ENCODE measurements around the gene NEAT1. TPM values are rescaled to one million over a fixed set of nuclear protein-coding genes. Genes with fewer than 3 reads are reported as not detected.
A peak's percentile ranks its signal among the peaks of the same experiment; 100 is the strongest.

Gene NEAT1
- total and polyA plus RNA-seq, 9 of the 15 experiments (the other 6 are each of a cell fraction or from before 2014, with no cell fraction given), result 20.1 to 389 (median 62.8) TPM

DNA sequence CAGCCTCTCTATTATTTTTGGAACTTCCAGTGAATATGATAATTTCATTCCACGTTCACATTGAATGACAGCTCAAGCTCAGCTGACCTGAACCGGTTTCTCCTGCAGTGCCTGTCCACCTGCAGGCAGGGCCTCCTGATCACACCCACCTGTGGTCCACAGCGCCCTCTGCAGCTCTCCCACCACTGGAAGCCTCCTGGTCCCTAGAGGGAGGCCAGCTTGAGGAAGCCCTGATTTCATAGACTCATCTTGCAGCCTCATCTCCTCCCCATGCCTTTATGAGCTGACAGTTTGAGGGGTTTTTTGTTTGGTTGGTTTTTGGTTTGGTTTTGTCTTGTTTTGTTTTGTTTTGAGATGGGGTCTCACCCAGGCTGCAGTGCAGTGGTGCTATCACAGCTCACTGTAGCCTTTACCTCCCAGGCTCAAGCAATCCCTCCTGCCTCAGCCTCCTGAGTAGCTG lies 46.3 kb downstream of the NEAT1 start (continued):
- no peak for TF ChIP-seq IFI16 (CRISPR knock-in tag; IDR thresholded peaks at IDR 0.05)
- TF ChIP-seq SRSF7 (optimal IDR thresholded peaks at IDR 0.05; ENCODE audit: low read depth, low read length), result no peak
- TF ChIP-seq SMAD2 (IDR thresholded peaks at IDR 0.05; ENCODE audit: low read depth, low read length), result no peak
- TF ChIP-seq, protein P1, sequence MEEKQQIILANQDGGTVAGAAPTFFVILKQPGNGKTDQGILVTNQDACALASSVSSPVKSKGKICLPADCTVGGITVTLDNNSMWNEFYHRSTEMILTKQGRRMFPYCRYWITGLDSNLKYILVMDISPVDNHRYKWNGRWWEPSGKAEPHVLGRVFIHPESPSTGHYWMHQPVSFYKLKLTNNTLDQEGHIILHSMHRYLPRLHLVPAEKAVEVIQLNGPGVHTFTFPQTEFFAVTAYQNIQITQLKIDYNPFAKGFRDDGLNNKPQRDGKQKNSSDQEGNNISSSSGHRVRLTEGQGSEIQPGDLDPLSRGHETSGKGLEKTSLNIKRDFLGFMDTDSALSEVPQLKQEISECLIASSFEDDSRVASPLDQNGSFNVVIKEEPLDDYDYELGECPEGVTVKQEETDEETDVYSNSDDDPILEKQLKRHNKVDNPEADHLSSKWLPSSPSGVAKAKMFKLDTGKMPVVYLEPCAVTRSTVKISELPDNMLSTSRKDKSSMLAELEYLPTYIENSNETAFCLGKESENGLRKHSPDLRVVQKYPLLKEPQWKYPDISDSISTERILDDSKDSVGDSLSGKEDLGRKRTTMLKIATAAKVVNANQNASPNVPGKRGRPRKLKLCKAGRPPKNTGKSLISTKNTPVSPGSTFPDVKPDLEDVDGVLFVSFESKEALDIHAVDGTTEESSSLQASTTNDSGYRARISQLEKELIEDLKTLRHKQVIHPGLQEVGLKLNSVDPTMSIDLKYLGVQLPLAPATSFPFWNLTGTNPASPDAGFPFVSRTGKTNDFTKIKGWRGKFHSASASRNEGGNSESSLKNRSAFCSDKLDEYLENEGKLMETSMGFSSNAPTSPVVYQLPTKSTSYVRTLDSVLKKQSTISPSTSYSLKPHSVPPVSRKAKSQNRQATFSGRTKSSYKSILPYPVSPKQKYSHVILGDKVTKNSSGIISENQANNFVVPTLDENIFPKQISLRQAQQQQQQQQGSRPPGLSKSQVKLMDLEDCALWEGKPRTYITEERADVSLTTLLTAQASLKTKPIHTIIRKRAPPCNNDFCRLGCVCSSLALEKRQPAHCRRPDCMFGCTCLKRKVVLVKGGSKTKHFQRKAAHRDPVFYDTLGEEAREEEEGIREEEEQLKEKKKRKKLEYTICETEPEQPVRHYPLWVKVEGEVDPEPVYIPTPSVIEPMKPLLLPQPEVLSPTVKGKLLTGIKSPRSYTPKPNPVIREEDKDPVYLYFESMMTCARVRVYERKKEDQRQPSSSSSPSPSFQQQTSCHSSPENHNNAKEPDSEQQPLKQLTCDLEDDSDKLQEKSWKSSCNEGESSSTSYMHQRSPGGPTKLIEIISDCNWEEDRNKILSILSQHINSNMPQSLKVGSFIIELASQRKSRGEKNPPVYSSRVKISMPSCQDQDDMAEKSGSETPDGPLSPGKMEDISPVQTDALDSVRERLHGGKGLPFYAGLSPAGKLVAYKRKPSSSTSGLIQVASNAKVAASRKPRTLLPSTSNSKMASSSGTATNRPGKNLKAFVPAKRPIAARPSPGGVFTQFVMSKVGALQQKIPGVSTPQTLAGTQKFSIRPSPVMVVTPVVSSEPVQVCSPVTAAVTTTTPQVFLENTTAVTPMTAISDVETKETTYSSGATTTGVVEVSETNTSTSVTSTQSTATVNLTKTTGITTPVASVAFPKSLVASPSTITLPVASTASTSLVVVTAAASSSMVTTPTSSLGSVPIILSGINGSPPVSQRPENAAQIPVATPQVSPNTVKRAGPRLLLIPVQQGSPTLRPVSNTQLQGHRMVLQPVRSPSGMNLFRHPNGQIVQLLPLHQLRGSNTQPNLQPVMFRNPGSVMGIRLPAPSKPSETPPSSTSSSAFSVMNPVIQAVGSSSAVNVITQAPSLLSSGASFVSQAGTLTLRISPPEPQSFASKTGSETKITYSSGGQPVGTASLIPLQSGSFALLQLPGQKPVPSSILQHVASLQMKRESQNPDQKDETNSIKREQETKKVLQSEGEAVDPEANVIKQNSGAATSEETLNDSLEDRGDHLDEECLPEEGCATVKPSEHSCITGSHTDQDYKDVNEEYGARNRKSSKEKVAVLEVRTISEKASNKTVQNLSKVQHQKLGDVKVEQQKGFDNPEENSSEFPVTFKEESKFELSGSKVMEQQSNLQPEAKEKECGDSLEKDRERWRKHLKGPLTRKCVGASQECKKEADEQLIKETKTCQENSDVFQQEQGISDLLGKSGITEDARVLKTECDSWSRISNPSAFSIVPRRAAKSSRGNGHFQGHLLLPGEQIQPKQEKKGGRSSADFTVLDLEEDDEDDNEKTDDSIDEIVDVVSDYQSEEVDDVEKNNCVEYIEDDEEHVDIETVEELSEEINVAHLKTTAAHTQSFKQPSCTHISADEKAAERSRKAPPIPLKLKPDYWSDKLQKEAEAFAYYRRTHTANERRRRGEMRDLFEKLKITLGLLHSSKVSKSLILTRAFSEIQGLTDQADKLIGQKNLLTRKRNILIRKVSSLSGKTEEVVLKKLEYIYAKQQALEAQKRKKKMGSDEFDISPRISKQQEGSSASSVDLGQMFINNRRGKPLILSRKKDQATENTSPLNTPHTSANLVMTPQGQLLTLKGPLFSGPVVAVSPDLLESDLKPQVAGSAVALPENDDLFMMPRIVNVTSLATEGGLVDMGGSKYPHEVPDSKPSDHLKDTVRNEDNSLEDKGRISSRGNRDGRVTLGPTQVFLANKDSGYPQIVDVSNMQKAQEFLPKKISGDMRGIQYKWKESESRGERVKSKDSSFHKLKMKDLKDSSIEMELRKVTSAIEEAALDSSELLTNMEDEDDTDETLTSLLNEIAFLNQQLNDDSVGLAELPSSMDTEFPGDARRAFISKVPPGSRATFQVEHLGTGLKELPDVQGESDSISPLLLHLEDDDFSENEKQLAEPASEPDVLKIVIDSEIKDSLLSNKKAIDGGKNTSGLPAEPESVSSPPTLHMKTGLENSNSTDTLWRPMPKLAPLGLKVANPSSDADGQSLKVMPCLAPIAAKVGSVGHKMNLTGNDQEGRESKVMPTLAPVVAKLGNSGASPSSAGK (IDR thresholded peaks at IDR 0.05), result no peak
- TF ChIP-seq FOXJ2 (tag; IDR thresholded peaks at IDR 0.05), result no peak
- TF ChIP-seq HSF4 (CRISPR knock-in tag; IDR thresholded peaks at IDR 0.05; ENCODE audit: borderline replicate concordance), result no peak
- TF ChIP-seq ZNF175 (CRISPR knock-in tag; IDR thresholded peaks at IDR 0.05; ENCODE audit: low read depth), result no peak
- TF ChIP-seq NCOA6 (IDR thresholded peaks at IDR 0.05), result no peak
- TF ChIP-seq KDM5B (IDR thresholded peaks at IDR 0.05; ENCODE audit: insufficient replicate concordance, low read depth, low read length), result no peak
- TF ChIP-seq ZNF133 (CRISPR knock-in tag; IDR thresholded peaks at IDR 0.05), result no peak
- TF ChIP-seq MCM2 (IDR thresholded peaks at IDR 0.05; ENCODE audit: low read depth), result no peak
- TF ChIP-seq, protein P2, sequence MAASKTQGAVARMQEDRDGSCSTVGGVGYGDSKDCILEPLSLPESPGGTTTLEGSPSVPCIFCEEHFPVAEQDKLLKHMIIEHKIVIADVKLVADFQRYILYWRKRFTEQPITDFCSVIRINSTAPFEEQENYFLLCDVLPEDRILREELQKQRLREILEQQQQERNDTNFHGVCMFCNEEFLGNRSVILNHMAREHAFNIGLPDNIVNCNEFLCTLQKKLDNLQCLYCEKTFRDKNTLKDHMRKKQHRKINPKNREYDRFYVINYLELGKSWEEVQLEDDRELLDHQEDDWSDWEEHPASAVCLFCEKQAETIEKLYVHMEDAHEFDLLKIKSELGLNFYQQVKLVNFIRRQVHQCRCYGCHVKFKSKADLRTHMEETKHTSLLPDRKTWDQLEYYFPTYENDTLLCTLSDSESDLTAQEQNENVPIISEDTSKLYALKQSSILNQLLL (CRISPR knock-in tag; IDR thresholded peaks at IDR 0.05; ENCODE audit: borderline replicate concordance), result no peak
- TF ChIP-seq HDAC1 (IDR thresholded peaks at IDR 0.05), result peak in 1 of 2 experiments; percentile 29; a peak in 1 of 4 replicates
- TF ChIP-seq ZNF165 (CRISPR knock-in tag; IDR thresholded peaks at IDR 0.05; ENCODE audit: borderline replicate concordance), result no peak
- 0 out of 2 replicates have a peak, but pooled peaks have one; percentile 19 for TF ChIP-seq ARID1B (IDR thresholded peaks at IDR 0.05)
- TF ChIP-seq LCOR (CRISPR knock-in tag; IDR thresholded peaks at IDR 0.05), result 0 out of 2 replicates have a peak, but pooled peaks have one; percentile 38
- no peak for TF ChIP-seq ZNF644 (tag; IDR thresholded peaks at IDR 0.05; ENCODE audit: low read depth)

Data from K562 (cell line).